G401 (cell line): ENCODE measurements around the gene MZT2A. TPM values are rescaled to one million over a fixed set of nuclear protein-coding genes. Genes with fewer than 3 reads are reported as not detected.
"Not testable (repeated sequence)": the region's sequence is repeated elsewhere in the genome, so short reads cannot be mapped to it uniquely, and the experiment has no call there.

Experiments
- DNase-seq: peaks from one replicate; pipeline ENCODE4 v3.0.0-alpha.2; 2015; ENCODE audit warnings: low spot score
- in situ Hi-C: cut with HindIII; loops from 2 replicates; pipeline ENCODE4 v1.10.0; 2016; ENCODE audit warnings: low sequenced_read_pairs, mixed read lengths
- total RNA-seq: library from RNA; depleted of rRNA; stranded (reverse); fragments of >200 nt; shearing (Covaris generic); gene quantifications from 2 replicates; pipeline ENCODE4 v1.2.3, GENCODE V29; 2014

The MZT2A gene
- total RNA-seq, 1 experiment from 2014 or later, result 138 TPM

- in situ Hi-C loops, DNase-seq: not testable (repeated sequence)
Observed at GRCh38 chr2:131498321-131498973, 6.2 kb upstream of the MZT2A start.

DNA sequence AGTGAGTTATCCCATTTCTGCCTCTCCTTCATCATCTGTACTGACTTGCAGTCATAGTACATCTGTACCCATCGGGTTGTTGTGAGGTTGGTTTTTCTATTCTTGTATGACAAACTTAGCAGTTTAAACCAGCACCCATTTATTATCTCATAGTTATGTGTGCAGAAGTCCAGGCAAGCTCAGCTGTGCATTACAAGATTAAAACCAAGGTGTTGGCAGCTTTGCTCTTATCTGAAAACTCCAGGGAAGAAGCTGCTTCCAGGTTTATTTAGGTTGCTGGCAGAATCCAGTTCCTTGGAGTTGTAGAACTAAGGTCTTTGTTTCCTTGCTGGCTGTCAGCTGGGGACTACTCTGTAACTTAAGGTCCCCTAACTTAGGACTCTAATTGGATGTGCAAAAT lies 3.3 kb upstream of the MZT2A start:
- in situ Hi-C loops, DNase-seq: not testable (repeated sequence)

DNA sequence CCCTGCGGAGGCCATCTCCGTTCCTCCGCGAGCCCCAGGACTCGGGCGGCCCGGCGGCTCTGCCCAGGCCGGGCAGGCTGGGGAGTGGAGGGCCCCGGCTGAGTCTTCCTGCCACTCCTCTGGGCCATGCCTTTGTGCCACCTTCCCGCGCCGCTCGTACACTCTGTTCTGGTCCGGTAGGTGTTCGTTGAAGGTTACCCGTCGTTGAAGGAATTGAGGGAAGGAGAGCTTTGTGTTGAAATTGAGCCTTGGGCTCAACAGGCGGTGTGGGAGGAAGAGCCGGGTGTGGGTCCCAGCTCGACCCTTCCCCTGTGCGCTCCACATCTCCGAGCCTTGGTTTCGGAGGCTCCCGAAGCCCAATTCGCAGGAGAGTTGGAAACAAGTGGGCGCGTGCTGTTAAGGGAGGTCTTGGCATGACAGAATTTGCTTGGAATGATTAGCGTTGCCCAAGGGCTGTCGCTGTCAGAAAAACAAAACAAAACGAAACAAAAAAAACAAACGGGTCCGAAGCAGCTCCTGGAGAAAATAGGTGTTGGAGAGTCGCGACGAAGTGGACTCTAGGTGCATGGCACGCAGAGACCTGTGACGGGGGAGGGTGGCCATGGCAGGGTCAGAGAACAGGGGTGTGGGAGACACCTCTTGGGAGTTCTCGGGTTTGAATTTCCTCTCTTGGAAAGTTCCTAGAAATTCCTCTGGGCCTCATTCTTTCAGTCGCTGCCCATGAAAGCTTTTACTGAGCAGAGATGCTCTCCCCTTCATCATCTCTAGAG lies 1.2 kb upstream of the MZT2A start:
- DNase-seq, result no peak

GRCh38 chr2:131492418-131493198 lies 411 bp upstream of the MZT2A start:
- peak; percentile 97 for DNase-seq
- in situ Hi-C loops, result no loop called here

More for the DNA sequence above, 1.2 kb upstream of the MZT2A start:
- in situ Hi-C loops, result no loop called here

GRCh38 chr2:131491469-131491836 lies 744 bp downstream of the MZT2A start:
- in situ Hi-C loops, result not testable (repeated sequence)
- peak; percentile 38 for DNase-seq

GRCh38 chr2:131490616-131491468 lies 1.4 kb downstream of the MZT2A start:
- DNase-seq, result peak; percentile 44
- in situ Hi-C loops, result not testable (repeated sequence)

- DNase-seq, result no peak
- in situ Hi-C loops, result no loop called here
Observed at GRCh38 chr2:131488306-131489205, 3.6 kb downstream of the MZT2A start.

DNA sequence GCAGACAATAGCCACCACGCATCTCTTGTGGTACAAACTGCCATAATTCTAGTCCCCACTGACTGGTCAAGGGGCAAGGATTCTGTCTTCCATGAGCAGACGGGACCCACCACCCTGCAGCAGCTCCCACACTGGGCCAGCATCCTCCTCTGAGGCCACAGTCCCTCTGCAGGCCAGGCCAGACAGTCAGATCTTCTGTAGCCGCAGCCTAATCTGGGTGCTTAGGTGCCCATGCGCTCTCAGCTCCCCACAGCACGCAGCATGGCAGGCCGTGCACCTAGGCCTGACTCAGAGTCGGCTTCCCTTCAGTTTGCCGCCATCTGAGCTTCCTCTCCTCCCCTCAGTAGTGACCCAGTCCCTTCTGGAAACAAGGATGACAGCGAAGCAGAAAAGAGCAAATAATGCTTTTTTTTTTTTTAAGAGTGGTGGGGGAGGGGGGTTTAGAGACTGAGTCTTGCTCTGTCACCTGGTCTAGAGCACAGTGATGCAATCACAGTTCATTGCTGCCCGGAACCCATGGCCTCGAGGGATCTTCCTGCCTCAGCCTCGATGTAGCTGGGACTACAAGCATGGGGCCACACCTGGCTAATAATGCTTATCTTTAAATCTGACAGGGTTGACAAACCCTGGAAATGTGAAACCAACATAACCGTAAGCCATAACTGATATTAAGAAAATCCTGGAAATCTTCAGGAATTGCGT lies 5.8 kb downstream of the MZT2A start:
- DNase-seq, in situ Hi-C loops: not testable (repeated sequence)

DNA sequence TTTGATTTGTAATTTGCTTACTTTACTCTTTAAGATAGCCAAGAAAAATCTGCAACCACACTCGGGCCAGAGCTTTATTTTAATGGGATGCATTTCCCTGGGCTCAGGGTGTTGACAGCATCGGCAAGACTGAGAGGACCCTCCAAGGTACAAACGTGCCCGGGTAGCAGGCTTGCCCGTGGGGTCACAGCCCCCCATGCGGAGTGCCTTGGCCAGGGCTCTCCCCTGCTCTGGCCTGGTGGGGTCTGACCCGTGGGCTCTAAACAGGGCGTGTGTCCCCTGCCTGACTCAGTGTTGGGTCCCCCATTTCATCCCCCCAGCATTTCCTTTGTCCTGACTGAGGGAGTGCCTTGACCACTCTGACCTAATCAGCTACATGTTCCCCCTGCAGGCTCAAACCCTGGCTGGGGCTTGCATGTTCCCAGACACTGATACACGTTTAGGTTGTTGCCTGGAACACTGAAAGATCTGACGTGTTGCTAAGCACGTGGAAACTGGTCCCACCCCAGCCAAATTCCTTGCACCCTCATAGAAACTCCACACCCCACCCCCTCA lies 7.2 kb downstream of the MZT2A start:
- in situ Hi-C loops, DNase-seq: not testable (repeated sequence)

DNA sequence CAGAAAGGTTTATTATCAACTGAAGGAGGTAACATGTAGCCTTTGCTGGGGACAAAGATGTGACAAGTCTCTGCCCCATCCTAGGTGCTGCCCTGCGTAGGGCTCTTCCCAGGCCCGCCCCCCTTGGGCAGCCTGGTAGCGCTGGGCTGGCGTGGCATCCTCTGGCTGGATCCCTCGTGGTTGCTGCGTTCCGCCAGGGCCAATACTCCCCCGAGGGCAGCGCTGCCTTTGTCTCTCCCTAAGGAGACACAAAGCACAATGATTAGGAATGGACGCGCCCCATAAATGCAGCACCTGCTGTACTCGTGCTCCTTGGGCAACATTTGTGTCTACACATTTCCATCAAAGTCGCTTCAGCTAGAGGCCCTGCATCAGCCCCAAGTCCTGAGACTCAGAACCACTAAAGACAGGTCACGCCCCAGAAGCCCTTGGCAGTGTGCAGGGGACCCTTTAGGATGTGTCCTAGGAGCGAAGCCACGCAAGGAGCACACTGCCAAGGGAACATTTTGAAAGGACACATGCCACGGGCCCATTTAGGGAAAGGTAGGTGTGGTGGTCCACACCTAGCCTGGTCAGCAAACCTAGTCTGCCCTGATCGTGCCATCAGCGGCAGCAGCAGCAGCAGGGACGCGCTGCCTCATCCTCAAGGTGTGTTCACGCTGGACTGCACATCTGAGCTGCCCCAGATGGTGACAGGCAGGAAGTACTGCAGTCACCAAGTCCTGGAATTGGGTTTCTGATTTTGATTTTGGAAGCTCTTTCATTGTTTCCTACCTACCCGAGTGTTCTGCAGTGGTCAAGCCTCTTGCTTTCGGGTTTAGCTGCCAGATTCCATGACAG lies 8.0 kb downstream of the MZT2A start:
- DNase-seq, in situ Hi-C loops: not testable (repeated sequence)

GRCh38 chr2:131482506-131483155 lies 9.6 kb downstream of the MZT2A start:
- DNase-seq, in situ Hi-C loops: not testable (repeated sequence)

- in situ Hi-C loops, DNase-seq: not testable (repeated sequence)
Observed at GRCh38 chr2:131480351-131480750, 11.8 kb downstream of the MZT2A start.

GRCh38 chr2:131478850-131479461 lies 13.2 kb downstream of the MZT2A start:
- in situ Hi-C loops, DNase-seq: not testable (repeated sequence)

DNA sequence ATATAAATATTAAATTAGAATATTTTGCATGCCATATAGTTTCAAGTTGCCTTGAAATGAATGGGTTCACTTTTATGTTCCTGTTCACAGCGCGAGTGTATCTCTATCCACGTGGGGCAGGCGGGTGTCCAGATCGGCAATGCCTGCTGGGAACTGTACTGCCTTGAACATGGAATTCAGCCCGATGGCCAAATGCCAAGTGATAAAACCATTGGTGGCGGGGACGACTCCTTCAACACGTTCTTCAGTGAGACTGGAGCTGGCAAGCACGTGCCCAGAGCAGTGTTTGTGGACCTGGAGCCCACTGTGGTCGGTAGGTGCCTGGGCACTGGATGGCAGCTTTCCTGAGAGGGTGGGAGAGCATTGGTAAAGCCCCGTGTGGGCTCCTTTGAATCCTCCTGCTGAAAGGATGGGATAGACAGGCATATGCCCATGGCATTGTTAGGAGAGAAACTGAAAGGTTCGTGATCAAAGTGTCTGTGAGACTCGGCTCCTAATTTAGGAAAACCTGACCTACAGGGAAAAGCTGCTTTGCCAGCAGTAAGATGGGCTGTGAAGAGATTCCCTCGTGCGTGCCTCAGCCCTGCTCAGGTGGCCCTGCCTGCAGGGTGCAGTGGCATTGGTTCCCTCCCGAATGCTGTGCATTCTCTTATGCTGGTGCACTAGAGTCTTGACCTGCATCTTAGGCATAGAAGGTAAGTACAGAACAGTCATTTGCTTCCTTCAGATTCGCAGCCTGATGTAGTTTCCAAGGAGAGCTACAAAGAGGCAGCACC lies 13.9 kb downstream of the MZT2A start:
- DNase-seq, result peak; percentile 36
- in situ Hi-C loops, result not testable (repeated sequence)

- in situ Hi-C loops, DNase-seq: not testable (repeated sequence)
Observed at GRCh38 chr2:131477227-131477626, 15.0 kb downstream of the MZT2A start.
